Measurements from ENCODE around the gene RHOT1.

GRCh38 chr17:32264140-32264799 is 122.0 kb downstream of the RHOT1 start:
- no peak for TF ChIP-seq CTCF (IDR thresholded peaks at IDR 0.05)
- TF ChIP-seq POLR2A (IDR thresholded peaks at IDR 0.05): no peak

Data from ovary (tissue), 3 donors.